LNCAP (cell line): ENCODE measurements around the gene TMBIM6.

Source experiments
- TF ChIP-seq, protein P1 (sequence below): fragments of 450-650 bp; IDR thresholded peaks from 2 replicates; pipeline ENCODE4 v1.5.1; 2017; ENCODE audit warnings: mild to moderate bottlenecking

Gene TMBIM6

DNA sequence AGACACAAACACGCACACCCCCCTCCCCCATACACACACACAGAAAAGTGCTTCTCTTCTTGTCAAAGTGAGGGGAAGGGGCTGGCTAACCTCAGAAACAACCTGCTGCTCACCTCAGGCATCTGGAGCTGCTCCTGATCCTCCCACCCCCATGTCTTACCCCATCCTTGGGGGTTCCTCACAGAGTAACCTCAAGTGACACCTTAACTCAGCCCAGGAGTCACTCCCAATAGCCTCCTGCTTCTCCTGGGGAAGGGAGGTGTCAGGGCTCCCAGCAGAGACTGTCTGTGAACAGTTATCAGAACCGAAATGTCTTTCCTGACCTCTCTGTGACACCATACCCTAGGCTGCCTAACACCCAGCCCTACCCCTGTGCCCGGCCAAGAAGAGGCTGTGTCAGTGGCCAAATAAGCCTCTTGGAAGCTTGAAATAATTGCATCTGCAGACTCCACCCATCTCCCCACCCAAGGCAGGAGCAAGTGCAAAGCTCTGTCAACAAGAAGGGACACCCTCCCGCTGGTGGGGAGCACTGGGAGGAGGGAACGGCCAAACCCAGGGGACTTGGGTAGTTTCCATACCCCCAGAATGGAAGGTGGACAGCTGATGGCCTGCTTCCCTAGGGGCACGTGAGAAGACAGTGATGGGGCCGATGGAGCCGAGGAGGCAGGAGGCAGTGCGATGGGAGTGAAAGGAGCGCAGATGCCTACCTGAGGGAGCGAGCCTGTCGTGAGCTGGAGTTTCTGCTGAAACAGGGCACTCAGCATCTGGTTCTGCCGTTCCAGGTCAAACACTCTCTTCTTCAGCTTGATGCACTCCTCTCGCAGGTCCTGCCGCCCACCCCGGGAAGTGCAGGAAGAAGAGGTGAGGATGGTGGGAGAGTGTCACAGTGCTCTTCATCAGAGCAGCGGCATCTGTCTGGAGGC lies 60.0 kb downstream of the TMBIM6 start:
- TF ChIP-seq, protein P1, sequence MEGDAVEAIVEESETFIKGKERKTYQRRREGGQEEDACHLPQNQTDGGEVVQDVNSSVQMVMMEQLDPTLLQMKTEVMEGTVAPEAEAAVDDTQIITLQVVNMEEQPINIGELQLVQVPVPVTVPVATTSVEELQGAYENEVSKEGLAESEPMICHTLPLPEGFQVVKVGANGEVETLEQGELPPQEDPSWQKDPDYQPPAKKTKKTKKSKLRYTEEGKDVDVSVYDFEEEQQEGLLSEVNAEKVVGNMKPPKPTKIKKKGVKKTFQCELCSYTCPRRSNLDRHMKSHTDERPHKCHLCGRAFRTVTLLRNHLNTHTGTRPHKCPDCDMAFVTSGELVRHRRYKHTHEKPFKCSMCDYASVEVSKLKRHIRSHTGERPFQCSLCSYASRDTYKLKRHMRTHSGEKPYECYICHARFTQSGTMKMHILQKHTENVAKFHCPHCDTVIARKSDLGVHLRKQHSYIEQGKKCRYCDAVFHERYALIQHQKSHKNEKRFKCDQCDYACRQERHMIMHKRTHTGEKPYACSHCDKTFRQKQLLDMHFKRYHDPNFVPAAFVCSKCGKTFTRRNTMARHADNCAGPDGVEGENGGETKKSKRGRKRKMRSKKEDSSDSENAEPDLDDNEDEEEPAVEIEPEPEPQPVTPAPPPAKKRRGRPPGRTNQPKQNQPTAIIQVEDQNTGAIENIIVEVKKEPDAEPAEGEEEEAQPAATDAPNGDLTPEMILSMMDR: no peak

GRCh38 chr12:49803693-49804450 lies 62.5 kb downstream of the TMBIM6 start:
- TF ChIP-seq, protein P1: no peak

GRCh38 chr12:49804821-49805220 lies 63.5 kb downstream of the TMBIM6 start:
- TF ChIP-seq, protein P1: no peak

DNA sequence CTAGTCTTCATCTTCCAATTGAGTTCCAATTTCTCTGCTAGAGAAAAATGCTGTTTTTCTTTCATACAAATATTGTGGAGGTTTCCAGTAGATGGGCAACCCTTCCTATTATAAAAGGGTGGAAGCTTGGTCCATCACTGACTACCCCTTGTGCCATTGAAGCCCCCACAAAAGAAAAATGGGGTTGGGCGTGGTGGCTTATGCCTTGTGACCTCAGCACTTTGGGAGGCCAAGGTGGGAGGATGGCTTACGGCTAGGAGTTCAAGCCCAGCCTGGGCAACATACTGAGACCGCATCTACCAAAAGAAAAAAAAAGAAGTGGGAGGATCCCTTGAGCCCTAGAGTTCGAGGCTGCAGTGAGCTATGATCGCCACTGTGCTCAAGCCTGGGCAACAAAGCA lies 64.1 kb downstream of the TMBIM6 start:
- TF ChIP-seq, protein P1: no peak

- TF ChIP-seq, protein P1: no peak
Observed at GRCh38 chr12:49806321-49806813, 65.0 kb downstream of the TMBIM6 start.

DNA sequence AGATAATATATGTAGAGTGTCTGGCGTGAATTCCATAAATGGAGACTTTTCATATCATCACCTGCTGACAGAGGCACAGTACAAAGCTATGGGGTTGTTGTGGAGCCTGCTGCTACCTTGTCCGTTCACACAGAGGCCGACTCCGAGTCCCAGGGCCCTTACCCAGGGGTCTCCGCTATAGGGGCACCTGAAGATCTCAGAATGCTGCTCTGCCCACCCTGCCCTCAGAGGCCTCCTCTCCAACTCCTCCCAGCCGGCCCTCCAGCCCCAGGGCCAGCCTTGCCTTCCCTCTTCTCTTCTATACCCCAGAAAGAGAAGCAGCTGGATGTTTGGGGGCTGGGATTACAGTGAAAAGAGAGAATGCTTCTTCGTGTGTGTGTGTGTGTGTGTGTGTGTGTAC lies 65.5 kb downstream of the TMBIM6 start:
- TF ChIP-seq, protein P1: no peak

DNA sequence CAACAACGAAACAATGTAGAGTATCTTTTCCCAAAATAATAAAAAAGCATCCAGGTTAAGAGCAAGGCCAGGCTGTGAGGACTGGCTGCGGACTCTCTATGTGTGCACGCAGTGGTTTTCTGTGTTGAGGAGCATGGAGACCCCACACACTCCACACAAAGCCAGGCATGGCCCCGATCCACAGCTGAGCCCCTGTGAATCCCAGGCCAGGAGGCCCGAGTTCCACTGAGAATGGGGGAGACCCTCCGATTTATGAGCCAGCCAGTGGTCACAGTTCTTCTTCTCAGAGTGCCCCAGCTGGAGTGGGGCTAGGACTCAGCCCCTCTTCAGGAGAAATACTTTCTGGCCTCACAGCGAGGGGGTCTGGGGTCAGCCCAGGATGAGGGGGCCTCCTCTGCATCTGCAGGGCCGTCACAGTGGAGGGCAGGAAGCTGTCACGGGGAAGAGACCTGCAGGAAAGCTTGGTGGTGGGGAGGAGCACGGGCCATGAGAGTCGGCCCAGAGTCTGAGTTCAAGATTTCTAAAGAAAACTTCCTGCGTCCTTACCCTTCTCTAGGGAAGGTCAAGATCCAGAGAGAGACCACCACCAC lies 66.7 kb downstream of the TMBIM6 start:
- TF ChIP-seq, protein P1: no peak
